Stomach (tissue), 4 donors: ENCODE results near the gene GAS2.

Source experiments
- POLR2A ChIP-seq, 4 donors: fragments of 450-650 bp; IDR thresholded peaks; one replicate each; pipeline ENCODE4 v1.6.1; 2016; ENCODE audit warnings: antibody characterized with exemption in 4 of 4, control low read depth in 2 of 4, mild to moderate bottlenecking in 1 of 4, moderate library complexity in 1 of 4
- POLR2AphosphoS5 ChIP-seq, 3 donors: sonication (generic); formaldehyde crosslinking; IDR thresholded peaks; one replicate each; pipeline ENCODE4 v1.6.1; 2016; ENCODE audit warnings: antibody characterized with exemption in 3 of 3

- TF ChIP-seq POLR2A (IDR thresholded peaks at IDR 0.05) (no peak), POLR2AphosphoS5 (IDR thresholded peaks at IDR 0.05) (no peak)
These were observed 44.8 kb downstream of the GAS2 start for GRCh38 chr11:22711071-22711770.
